ENCODE results near the gene MTUS2.
A peak's percentile ranks its signal among the peaks of the same experiment; 100 is the strongest.
"Not testable (repeated sequence)": the region's sequence is repeated elsewhere in the genome, so short reads cannot be mapped to it uniquely, and the experiment has no call there.

The MTUS2 gene

DNA sequence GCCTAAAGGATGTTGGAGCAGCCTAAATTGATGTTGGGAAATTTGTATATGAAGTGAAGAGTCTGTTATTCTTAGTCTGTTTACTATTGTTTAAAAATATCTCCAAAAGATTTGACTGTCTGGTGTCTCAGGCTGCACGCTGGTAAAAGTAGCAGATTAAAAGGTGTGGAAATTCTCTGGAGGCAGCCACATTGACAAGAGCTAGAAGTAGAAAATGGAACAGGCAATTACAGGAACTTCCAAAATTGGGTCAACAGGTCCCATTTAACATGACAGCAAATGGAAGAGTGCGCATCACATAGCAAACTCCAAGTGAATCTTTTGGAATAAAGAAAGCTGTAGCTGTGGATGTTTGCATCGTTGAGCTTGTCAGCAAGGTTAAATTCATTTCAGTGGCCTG, 138.3 kb downstream of the MTUS2 start:
- DNase-seq (ENCODE audit: low spot score), result no peak

DNA sequence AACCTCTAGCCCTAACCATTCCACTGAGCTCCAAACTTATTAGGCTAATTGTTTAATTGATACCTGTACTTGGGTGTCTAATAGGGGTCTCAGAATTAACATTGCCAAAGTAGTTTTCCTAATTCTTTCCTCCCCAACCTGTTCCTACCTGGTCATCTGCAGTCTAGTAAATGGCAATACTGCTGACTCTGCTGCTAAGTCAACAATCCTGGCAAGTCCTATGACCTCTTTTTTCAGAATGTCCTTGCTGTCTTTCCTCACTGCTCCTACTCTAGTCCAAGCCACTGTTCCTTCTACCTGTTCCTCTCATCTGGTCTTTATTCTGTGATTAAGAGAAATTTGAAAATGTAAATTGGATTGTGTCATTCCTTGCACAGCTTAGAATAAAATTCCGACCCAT, 143.9 kb downstream of the MTUS2 start:
- DNase-seq (ENCODE audit: low spot score), result no peak

DNA sequence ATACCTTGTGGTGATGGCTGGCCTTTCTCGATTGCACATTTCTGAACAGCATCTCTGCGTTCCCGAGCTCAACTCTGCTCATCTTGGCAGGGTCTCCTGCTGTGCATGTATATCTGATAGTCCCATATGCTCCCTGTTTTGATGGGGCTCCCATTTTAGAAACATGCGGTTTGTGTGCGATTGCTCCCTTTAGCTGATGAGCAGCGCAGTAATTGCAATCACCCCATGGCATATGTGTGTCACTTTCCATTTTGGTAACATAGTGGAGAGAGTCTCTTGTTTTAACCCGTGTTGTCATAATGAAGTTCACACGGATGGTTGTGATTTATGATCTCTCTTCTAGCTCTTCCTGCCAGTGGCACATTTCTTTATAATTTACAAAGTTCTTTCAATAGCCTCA, 144.7 kb downstream of the MTUS2 start:
- no peak for DNase-seq (ENCODE audit: low spot score)

DNA sequence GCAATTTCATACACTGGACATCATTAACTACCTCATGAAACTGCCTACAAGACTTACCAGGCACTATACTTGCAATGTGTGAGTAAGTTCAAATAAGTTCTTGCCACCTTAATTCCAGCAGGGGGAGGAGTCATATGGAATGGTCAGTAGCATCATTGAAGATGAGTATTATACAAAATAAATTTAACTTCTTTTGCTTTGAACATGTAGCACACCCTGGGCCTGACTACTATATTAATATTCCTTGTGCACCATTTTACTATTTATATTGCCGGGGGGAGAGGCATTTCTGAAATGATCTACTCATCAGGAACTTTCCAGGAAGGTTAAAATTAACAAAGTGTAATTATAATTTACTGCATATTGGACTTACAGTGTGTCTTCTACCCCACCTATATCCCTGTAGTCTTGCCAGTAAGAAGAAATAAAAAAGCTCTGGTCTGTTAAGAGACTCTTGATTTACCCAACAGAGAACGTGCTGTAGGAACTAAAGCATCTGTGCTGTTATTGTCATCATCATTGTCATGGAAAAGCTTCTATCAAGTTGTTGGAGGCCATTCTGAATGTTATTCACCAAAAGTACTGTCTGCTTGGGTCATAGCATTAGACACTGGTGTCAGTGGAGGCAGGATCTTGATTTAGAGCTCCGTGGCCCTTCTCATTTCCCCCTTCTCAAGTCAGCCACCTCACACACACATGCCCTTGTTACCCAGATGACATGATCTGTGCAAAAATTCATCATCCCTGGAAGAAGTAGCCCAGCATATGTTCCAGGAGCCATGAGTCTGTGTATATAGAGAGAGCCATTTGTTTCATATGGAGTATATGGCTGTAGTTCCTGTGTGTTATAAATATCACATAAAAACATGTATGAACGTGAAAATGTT, 147.1 kb downstream of the MTUS2 start:
- DNase-seq (ENCODE audit: low spot score), result peak; percentile 3

DNA sequence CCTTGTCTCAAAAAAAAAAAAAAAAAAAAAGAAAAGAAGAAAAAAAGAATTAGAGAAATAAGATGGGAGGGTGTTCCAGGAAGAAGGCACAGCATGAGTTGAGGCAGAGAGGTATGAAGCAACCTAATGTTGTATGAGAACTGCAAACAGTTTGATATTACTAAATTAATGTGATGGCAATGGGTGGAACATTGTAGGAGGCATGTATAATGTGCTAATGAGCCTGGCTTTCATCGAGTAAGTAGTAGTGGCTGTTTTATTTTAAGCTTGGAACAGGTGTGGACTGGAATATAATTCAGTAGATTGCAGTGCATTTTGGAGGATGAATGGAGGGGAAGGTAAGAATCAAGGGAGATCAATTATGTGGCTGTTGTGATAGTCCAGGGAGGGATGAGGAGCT, 156.1 kb downstream of the MTUS2 start:
- DNase-seq (ENCODE audit: low spot score), result no peak

DNA sequence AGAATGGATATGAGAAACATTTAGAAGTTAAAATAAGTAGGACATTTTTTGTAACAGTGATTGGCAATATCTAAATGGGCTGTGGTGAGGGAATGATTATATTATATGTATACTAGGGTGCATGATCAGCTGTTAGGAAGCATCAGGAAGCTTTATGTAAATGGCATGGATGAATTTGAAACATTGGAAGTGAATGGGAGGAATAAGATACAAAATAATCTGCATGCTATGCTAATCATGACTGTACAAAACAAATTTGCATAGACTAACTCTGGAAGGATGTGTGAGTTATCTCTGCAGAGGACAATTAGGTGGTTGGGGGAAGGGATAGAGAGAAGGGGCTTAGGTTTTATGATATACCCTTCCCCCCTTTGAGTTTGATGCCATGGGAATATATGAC, 156.5 kb downstream of the MTUS2 start:
- no peak for DNase-seq (ENCODE audit: low spot score)

DNA sequence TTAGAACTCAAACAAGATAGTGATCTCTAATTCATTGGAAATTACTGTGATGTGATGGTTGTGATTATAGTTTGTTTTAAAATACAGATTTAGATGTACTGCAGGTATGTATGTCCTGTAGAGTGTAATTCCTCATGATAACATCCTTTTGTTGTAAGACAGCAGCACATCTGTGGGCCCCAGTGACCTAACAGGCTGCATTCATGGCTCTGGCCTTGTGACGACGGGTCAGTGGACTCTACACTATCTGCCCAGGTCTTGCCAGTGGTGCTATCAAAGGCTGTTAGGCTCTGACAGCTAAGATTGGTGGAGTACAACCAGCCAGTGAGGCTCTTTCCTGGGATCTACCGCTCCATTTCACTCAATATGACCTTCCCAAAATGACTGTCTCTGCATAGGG, 158.4 kb downstream of the MTUS2 start:
- no peak for DNase-seq (ENCODE audit: low spot score)

GRCh38 chr13:28981530-28981929, 161.4 kb downstream of the MTUS2 start:
- DNase-seq (ENCODE audit: low spot score), result no peak

DNA sequence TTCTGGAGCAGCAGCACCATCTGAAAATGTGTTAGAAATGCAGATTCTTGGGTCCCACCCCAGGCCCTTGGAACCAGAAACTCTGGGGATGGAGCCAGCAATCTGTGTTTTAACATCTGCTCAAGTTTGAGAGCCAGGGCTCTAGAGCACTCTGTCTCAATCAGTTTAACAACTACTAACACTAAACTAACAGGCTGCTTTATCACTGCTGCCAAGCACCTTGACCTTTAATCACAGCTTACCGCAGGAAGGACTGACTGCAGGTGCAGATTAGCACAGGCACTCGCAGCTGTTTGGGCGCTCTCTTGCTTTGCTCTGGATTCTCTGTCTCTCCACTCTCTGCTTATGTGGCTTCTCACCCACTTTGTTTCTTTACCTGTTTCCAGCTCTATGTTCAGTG, 163.5 kb downstream of the MTUS2 start:
- no peak for DNase-seq (ENCODE audit: low spot score)

DNA sequence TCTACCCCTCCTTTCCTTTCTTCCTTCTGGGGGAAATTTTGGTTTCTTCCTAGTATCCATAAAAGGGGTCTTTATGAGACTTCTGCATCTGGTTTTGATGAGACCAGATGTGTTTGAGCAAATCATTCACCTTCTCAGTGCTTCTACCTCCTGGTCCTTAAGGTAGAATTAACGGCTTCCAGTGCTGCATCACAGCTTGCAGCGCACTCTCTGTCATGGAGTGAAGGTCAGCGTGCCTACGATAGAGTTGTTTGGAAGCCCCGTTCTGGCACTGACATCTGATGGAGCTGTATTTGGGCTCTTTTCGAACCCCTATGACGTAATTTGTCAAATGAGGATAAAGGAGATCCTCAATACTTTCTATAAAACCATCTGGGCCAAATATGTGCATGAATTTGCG, 164.2 kb downstream of the MTUS2 start:
- DNase-seq (ENCODE audit: low spot score), result no peak

GRCh38 chr13:28984825-28985224, 164.7 kb downstream of the MTUS2 start:
- DNase-seq (ENCODE audit: low spot score), result no peak

- DNase-seq (ENCODE audit: low spot score), result not testable (repeated sequence)
These were observed 170.2 kb downstream of the MTUS2 start for GRCh38 chr13:28990378-28990777.

DNA sequence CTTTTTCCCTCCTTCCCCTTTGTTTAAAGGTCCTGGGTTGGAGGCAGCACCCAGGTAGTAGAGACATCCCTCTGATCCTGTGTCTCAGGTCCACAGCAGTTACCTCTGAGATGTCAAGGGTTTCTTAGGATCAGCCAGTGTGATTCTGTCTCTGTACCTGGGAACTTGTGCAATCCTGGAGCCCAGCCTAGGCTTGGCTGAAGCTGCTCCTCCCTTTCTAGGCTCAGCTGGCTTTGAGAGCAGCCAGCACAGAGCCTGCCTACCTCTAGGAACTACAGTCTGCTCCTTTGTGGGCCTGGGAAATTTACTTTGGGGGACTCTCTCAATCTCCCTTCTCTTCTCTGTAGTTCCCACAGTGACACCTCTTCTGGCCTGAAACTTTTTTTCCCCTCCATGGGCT, 171.6 kb downstream of the MTUS2 start:
- DNase-seq (ENCODE audit: low spot score), result no peak

DNA sequence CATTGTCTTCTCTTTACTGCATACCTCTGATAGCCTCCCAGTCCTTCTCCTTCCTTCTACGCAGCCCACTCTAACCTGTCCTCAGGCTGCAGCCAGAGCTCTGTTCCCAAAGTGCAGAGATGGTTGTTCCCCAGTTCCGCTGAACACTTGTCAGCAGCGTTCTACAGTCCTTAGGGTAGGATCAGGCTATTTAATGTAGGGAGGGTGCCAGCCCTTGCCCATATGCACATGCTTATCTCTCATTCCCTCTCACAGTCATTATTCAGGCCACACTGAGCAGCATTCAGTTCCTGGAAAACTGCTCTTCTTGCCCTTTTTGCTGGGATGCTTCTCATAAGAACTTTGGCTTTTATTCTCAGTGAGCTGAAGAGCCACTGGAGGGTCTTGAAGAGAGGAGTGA, 180.7 kb downstream of the MTUS2 start:
- no peak for DNase-seq (ENCODE audit: low spot score)

DNA sequence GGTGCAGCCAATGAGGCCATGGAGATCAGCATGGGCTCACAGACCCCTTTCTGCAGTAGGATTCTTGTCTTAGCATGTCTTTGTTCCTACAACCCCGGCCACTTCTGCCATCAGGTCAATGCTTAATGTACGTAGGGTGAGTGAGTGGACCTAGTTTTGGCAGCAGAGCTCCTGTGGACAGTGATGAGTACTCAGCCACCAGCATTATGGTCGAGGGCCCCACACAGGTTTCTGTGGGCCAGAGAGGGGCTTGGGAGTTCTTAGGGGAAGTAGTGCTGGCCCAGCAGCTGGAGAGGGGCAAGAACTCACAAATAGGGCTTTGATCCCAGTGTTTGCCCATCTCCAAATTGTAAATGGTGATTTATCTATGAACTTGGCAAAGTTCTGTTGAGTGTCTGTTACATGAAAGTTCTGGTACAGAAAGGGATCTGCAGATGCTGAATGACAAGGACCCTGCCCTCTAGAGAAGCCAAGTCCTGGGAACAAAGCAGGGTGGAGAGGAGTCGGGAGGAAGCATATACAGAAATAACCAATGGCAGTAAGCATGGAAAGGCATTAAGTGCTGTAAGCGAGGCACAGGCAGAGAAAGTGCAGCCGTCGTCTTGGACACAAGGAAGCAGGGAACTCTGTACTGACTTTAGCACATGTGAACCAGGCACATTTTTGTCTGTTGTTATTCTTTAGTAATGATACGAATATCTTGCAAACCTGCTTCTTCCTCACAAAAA, 185.1 kb downstream of the MTUS2 start:
- DNase-seq (ENCODE audit: low spot score), result no peak

DNA sequence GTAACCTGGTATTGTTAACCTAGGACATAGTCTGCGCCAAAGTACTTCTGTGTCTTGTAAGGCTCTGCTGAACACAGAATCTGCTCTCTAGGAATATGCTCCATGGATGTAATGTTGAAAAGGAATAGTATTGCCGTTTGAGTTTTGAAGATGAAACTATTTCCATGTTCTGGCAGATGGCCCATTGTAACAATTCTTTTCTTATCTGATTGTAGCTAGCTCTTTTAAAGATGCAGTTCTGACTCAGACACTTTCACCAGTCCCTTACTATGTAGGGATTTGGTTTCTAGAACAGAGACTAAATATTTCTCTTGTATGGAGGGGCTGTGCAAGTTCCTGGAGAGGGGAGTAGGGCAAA, 185.6 kb downstream of the MTUS2 start:
- no peak for DNase-seq (ENCODE audit: low spot score)

GRCh38 chr13:29006359-29006850, 186.3 kb downstream of the MTUS2 start:
- DNase-seq (ENCODE audit: low spot score), result no peak

GRCh38 chr13:29008296-29008695, 188.2 kb downstream of the MTUS2 start:
- DNase-seq (ENCODE audit: low spot score), result no peak

DNA sequence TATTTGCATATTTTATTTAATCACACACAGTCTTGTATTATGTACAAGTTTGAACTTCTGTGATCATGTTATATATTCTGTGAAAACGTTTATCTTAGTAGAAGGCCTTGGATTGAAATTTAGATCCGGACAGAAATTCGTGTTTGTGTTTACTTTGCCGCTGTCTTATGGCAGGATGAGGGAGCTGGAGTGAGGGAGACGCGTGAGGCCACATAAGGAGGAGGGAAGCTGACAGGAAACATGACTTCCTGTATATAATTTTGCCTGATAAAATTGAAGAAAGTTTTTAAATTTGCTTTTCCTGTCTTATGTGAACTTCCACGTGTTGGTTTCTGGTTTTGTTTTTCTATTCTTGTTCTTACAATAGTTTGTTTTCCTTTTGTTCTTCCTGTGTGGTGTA, 200.2 kb downstream of the MTUS2 start:
- no peak for DNase-seq (ENCODE audit: low spot score)

DNA sequence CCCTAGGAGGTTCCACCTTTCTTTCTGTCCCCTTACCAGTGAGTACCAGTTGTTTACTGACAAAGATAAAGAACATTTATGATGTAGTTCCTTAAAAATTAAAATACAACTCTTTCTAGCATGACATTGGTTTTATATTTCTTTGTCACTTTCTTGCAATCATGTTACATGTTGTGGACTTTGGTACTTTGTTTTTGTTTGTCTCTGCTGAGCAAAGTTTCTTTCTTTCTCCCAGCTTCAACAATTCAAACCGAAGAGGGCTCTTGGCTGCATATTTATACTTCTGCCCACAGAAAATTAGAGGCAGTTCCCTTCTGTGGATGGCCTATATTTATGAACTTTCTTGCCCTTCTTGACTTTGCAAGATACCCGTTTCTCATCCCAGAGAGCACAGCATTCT, 201.2 kb downstream of the MTUS2 start:
- no peak for DNase-seq (ENCODE audit: low spot score)

DNA sequence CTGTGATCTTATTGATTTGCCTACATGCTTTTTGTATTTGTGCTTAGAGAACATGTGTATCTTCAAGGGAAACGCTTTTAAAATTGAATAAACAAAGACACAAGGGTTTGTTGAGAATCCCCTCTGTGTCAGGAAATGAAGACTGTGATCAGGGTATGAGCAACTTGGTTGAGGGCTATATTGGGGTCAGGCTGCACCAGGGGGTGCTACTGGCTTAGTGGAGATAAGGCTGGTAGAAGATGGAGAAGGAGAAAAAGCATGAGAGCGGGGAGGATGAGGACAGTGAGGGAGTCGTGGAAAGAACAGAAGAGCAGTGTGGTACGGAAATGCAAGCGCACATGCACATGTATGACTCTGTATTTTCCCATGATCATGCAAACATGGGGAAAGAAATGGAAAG, 201.6 kb downstream of the MTUS2 start:
- DNase-seq (ENCODE audit: low spot score), result no peak

- no peak for DNase-seq (ENCODE audit: low spot score)
These were observed 202.3 kb downstream of the MTUS2 start for GRCh38 chr13:29022410-29022809.

DNA sequence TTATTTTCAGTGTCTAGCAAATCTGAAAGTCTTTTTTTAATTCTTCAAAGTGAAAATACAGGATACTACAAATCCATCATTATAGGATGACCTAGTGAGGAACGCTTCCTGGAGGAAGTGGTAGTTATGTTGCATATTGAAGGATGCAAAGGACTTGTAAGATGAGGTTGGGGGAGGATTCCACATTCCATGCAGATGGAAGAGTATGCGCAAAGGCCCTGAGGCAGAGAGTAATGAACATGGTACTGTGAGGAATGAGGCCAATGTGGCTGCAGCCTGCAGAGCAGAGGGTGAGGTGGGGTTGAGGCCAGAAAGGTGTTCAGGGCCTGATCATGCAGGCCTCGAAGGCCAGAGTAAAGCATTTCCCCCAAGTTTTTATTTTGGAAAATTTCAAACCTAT, 202.8 kb downstream of the MTUS2 start:
- no peak for DNase-seq (ENCODE audit: low spot score)

DNA sequence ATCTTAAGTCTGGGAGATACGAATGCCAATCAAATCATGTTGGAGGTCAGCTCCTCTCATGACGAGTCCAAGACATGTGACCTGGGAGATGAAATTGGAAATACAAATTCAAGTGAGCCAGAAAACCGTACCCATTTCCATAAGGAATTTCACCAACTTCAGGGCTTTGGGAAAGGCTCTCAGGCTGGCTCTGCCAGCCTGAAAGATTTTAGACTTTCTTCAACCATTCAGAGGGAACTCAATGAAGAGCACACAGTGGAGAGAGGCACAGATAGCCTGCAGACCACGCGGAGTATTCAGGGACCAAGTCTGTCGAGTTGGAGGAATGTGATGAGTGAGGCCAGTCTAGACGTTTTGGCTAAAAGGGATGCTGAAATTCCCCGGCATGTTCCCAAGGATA, 204.6 kb downstream of the MTUS2 start:
- no peak for DNase-seq (ENCODE audit: low spot score)
